Non-pigmented ciliary epithelial cell (primary cell): ENCODE data around the gene LENG8.

Experiments used
- DNase-seq: peaks from one replicate; pipeline ENCODE4 v3.0.0-alpha.2; 2010; ENCODE audit warnings: low read depth

LENG8 gene

DNA sequence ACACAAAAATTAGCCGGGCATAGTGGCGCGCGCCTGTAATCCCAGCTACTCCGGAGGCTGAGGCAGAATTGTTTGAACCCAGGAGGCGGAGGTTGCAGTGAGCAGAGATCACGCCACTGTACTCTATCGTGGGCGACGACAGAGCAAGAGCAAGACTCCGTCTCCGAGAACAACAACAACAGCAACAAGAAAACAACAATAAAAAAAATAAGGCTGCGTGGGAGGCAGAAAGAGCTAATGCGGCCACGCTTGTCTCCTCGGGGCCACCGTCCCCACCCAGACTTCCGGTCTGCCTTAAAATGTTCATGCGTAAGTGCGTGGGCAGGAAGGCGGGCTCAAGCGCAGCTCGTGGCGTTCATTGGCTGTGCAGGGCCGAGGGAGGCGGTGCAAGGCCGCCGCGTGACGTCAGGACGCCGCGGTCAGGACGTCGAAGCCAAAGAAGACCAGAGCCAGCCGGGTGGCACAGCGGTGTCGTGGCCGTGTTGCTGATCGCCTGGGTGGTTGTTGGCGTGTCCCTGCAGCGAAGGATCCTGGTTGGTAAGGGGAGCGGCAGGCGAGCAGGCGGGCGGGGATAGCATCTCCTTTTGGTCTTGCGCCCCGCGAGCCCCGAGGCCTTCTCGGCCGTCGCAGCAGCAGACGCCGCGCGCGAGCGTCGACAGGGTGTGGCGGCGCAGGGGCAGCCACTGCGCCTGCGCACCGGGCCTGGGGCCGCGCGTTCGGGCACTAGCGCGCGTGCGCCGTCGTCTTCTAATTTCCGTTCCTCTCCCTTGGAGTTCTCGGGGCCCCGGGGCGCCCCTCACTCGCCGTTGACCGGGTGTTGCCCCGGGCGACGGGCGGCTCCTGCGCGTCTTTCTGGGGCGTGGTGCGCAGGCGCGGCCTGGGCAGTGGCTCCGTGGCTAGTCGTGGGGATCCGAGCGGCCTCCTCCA, at the start of gene LENG8:
TSS of gene LENG8 (plus strand) at position 426 of the 927 bp plus-strand sequence. CDS start 2,146 bp downstream, outside the sequence.
- peak; percentile 90 for DNase-seq

DNA sequence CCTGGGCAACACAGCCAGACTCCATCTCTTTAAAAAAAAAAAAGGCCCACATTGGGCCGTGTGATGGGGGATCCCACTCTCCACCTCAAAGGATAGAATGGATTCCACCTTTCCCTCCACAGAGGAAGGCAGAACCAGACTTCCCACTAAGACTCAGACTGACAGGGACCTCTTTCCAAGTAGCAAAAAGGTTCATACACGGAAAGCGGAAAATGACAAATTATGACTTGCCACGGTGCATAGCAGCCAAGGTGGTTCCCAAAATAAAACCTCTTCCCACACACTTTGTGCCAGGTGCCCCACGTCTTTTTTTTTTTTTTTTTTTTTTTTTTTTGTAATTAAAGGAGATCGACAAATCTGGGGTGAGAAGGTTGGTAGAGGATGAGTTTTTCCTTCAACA, 48.1 kb upstream of the LENG8 start:
- DNase-seq = no peak

- DNase-seq = no peak
Measured at GRCh38 chr19:54403054-54403453, 45.9 kb upstream of the LENG8 start.

DNA sequence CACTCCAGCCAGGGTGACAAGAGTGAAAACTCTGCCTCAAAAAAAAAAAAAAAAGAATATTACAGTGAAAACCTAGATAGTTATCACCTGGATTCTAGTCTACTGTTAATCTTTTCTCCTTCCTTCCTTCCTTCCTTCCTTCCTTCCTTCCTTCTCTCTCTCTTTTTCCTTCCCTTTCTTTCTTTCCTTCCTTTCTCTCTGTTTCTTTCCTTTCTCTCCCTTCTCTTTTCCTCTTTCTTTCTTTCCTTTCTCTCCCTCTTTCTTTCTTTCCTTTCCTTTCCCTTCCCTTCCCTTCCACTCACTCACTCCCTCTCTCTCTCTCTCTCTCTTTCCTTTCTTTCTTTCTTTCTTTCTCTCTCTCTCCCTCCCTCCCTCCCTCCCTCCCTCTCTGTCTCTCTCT, 43.4 kb upstream of the LENG8 start:
- no peak for DNase-seq

DNA sequence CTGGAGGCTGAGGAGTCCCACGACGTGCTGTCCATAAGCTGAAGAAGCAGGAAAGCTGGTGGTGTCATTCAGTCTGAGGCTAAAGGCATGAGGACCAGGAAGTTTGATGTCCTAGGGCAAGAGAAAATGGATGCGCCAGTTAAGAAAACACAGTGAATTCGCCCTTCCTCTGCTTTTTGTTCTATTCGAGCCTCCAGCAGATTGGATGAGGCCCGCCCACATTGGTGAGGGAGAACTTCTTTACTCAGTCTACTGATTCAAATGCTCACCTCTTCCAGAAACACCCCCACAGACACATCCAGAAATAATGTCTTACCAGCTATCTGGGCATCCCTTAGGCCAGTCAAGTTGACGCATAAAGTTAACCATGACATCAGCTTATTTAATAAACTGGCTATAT, 41.2 kb upstream of the LENG8 start:
- DNase-seq = no peak

DNA sequence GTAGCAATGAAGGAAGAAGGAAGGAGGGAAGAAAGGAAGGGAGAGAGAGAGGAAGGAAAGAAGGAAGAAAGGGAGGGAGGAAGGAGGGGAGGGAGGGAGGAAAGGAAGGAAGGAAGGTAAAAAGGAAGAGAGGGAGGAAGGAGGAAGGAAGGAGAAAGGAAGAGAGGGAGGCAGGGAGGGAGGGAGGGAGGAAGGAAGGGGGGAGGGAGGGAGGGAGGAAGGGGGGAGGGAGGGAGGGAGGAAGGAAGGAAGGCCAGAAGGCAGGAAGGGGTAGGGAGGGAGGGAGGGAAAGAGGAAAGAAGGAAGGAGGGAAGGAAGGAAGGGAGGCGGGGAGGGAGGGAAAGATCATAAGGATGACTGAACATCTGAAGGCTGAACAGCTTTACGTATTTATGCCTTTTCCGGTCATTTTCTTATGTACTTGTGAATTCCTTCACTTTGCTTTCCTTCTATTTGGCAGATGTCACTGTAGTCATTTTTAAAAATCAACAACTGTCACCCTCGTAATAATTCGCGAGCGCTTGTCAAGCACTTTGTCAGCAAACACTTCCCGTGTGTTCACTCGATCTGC, 40.5 kb upstream of the LENG8 start:
- DNase-seq = no peak

DNA sequence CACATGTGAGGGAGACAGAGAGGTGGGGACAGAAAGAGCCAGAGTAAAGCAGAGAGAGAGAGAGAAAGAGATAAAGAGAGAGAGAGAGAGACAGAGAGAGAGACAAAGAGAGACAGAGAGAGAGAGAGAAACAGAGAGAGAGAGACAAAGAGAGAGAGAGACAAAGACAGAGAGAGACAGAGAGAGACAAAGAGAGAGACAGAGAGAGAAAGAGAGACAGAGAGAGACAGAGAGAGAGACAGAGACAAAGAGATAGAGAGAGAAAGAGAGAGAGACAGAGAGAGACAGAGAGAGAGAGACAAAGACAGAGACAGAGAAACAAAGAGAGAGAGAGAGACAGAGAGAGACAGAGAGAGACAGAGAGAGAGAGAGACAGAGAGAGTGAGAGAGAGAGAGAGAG, 38.0 kb upstream of the LENG8 start:
- DNase-seq = no peak

GRCh38 chr19:54412877-54413276, 36.1 kb upstream of the LENG8 start:
- DNase-seq = no peak

DNA sequence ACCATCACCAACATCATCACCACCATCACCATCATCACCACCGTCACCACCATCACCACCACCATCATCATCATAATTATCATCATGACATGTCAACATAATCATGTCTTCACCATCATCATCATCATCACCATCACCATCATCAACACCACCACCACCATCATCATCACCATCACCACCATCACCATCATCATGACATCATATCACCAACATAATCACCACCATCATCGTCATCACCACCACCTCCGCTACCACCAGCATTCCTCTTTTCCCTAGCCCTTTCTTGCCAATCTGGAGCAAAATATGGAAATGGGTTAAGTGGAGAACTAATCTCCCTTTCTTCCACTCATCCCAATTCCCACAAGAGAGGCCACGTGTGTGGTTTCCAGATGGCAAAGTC, 34.8 kb upstream of the LENG8 start:
- no peak for DNase-seq

DNA sequence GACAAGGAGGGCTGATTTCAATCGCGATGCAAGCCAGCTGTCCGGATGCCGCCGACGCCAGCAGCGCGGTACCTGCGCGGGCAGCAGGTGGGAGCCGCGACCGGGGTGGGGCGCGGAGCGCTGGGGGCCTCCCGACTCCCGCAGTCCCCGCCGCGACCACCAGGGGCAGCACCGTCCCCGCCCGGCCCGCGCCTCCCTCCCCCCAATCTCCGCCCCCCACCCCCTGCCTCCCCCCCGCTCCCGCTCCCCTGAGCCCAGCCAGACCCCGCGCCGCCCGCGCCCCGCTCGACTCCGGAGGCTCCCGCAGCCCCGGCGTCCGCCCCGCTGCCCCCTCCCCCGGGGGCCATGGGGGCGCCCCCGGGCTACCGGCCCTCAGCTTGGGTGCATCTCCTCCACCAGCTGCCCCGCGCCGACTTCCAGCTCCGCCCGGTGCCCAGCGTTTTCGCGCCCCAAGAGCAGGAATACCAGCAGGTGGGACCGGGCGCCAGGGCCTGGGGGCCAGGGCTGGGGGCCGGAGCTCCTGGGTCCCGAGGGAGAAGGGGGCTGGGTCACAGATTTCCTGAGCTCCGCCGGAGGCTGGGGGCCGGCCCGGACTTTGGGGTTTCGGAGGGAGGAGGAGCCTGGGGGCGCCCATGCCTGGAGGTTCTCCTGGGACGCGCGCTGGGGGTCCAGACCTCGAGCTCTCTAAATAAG, 33.6 kb upstream of the LENG8 start, which contains the start of gene TTYH1:
TSS of gene TTYH1 (plus strand) at position 257 of the 693 bp plus-strand sequence. CDS start at position 346, 89 bp downstream.
- no peak for DNase-seq

DNA sequence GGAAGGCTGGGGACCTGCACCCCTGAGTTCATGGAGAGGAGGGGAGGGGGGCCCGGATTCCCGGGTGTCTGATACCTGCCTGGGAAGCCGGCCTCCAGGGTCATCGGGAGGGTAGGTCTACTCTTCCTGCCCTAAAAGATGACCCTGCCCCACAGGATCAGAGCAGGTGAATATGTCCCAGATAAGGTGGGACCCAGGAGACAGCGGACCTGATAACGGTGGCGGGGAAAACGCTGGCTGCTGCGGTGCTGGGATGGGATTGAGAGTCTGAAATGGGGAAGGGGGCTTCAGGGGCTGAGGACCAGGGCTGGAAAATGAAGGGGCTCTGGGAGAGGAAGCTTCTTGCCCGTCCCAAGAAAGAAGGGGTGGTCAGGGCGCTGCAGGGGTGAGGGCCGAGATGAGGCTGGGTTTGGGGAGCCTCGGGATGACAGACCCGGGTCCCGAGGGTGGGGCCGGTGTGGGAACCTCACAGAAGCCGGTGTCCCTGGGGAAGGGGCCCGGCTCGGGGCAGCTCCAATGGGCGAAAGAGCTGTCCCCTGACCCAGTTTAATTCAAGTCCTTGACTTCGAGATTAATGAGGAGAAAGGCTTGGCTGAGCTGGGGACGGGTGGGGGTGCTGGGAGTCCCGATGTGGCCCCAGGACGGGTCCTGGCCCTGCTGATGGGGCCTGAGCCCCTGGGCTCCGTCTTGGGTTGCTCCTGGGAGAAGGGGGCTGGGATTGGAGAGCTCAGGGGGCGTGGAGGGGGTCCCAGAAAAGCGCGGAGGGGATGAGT, 32.9 kb upstream of the LENG8 start:
- no peak for DNase-seq

- no peak for DNase-seq
Measured at GRCh38 chr19:54416695-54417491, 32.1 kb upstream of the LENG8 start.

GRCh38 chr19:54418030-54418929, 30.7 kb upstream of the LENG8 start:
- DNase-seq = no peak

GRCh38 chr19:54418930-54419800, 29.8 kb upstream of the LENG8 start:
- no peak for DNase-seq

- no peak for DNase-seq
Measured at GRCh38 chr19:54420068-54420382, 29.0 kb upstream of the LENG8 start.

GRCh38 chr19:54420383-54421168, 28.4 kb upstream of the LENG8 start:
- no peak for DNase-seq

DNA sequence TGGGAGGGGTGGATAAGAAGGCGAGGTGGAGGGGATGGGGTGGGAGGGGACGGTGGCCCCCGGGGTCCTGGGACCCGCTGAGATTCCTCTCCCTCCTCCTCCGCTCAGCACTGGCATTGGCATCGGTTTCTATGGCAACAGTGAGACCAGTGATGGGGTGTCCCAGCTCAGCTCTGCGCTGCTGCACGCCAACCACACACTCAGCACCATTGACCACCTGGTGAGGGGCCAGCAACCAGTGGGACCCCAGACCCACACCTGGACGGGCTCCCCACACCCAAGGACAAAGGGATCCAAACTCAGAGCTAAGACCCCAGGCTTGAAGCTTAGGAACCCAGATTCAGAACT, 27.9 kb upstream of the LENG8 start:
- no peak for DNase-seq

DNA sequence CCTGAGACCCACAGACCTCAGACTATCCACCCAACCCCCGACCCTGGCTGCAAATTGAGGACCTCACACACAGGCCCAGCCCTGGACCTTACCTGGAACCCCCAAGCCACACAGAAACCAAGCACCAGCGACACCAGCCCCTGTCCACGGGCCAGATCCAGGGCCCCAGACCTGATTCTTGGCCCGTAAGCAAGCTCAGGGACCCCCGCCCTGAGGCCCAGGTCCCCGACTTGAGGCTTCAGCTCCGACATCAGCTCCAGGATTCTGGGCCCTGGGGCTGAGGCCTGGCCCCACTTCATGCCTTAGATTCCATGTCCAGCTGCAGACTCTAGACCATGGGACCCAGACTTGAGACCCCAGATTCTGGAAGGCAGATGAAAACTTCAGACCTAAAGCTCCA, 27.5 kb upstream of the LENG8 start:
- no peak for DNase-seq

DNA sequence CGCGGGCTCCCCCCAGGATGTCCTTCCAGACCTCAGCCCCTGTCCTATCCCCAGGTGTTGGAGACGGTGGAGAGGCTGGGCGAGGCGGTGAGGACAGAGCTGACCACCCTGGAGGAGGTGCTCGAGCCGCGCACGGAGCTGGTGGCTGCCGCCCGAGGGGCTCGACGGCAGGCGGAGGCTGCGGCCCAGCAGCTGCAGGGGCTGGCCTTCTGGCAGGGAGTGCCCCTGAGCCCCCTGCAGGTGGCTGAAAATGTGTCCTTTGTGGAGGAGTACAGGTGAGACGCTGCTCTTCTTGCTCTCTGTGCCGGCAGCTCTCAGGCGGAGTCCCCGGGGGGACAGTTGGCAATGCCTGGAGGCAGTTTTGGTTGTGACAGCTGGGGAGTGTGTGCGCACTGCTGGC, 26.9 kb upstream of the LENG8 start:
- DNase-seq = no peak
